Measurements from ENCODE around the gene PTPN2. TPM values are rescaled to one million over a fixed set of nuclear protein-coding genes. Genes with fewer than 3 reads are reported as not detected.

The PTPN2 gene
- total RNA-seq, 6 experiments from 2014 or later = 7.5 to 41.1 (median 14.7) TPM

GRCh38 chr18:12851716-12852115 lies 32.3 kb downstream of the PTPN2 start:
- TF ChIP-seq POLR2A (IDR thresholded peaks at IDR 0.05) = no peak
- no peak for TF ChIP-seq CTCF (IDR thresholded peaks at IDR 0.05)
- H3K4me1 ChIP-seq = no peaks in the 10 kb centered on the region
- intact Hi-C loops (cut with DNase I) = no loop called here
- no peak overlapping the region for H3K27ac ChIP-seq
- no peaks in the 10 kb centered on the region for H3K27me3 ChIP-seq
- no peak for DNase-seq
- WGBS (ENCODE audit: insufficient coverage, low coverage, low lambda C conversion rate, missing lambda C conversion rate) = 83% methylated on average over 3 of the region's 3 CpGs
- no peaks in the 10 kb centered on the region for H3K36me3 ChIP-seq
- H3K4me3 ChIP-seq = no peak overlapping the region
- ATAC-seq = no peak
- no peaks in the 10 kb centered on the region for H3K9me3 ChIP-seq

GRCh38 chr18:12849548-12849947 lies 34.5 kb downstream of the PTPN2 start:
- Histone ChIP-seq H3K4me1 (no peaks in the 10 kb centered on the region), H3K9me3 (no peaks in the 10 kb centered on the region), H3K27me3 (no peaks in the 10 kb centered on the region), H3K36me3 (no peaks in the 10 kb centered on the region), H3K27ac (no peak overlapping the region), H3K4me3 (no peak overlapping the region)
- TF ChIP-seq POLR2A (IDR thresholded peaks at IDR 0.05) (no peak), CTCF (IDR thresholded peaks at IDR 0.05) (no peak)
- WGBS (ENCODE audit: insufficient coverage, low coverage, low lambda C conversion rate, missing lambda C conversion rate) = 85% methylated on average over 2 of the region's 2 CpGs
- intact Hi-C loops (cut with DNase I) = no loop called here
- no peak for ATAC-seq
- DNase-seq = no peak

GRCh38 chr18:12848405-12848804 lies 35.6 kb downstream of the PTPN2 start:
- Histone ChIP-seq H3K27ac (no peak overlapping the region), H3K27me3 (no peaks in the 10 kb centered on the region), H3K9me3 (no peaks in the 10 kb centered on the region), H3K36me3 (no peaks in the 10 kb centered on the region), H3K4me3 (no peak overlapping the region), H3K4me1 (no peaks in the 10 kb centered on the region)
- ATAC-seq (no peak), DNase-seq (no peak)
- no peak for TF ChIP-seq CTCF (IDR thresholded peaks at IDR 0.05)
- TF ChIP-seq POLR2A (IDR thresholded peaks at IDR 0.05) = no peak
- 50% methylated on average over 1 of the region's 1 CpG for WGBS (ENCODE audit: insufficient coverage, low coverage, low lambda C conversion rate, missing lambda C conversion rate)
- intact Hi-C loops (cut with DNase I) = no loop called here

GRCh38 chr18:12844391-12844790 lies 39.6 kb downstream of the PTPN2 start:
- intact Hi-C loops (cut with DNase I) = no loop called here
- Histone ChIP-seq H3K27me3 (no peaks in the 10 kb centered on the region), H3K9me3 (no peaks in the 10 kb centered on the region), H3K4me3 (no peak overlapping the region), H3K4me1 (peaks cover 0 to 3% (median 2%) of the 10 kb centered on the region in 4 donors), H3K27ac (no peak overlapping the region), H3K36me3 (no peaks in the 10 kb centered on the region)
- DNase-seq = no peak
- no peak for TF ChIP-seq POLR2A (IDR thresholded peaks at IDR 0.05)
- no peak for TF ChIP-seq CTCF (IDR thresholded peaks at IDR 0.05)
- WGBS (ENCODE audit: insufficient coverage, low coverage, low lambda C conversion rate, missing lambda C conversion rate) = 77% methylated on average over 2 of the region's 2 CpGs
- ATAC-seq = no peak

All from right lobe of liver (tissue), 6 donors.